HG03135 (cell line): ENCODE results near the gene PARD3B.

Experiments
- ATAC-seq: cut with Tn5 transposase; IDR thresholded peaks from one replicate; pipeline ENCODE4 v1.9.1; 2021; ENCODE audit warnings: mild to moderate bottlenecking, moderate library complexity; ENCODE audit not compliant: unreplicated experiment

The PARD3B gene

GRCh38 chr2:204691911-204692510, 146.7 kb downstream of the PARD3B start:
- ATAC-seq, result no peak

- ATAC-seq, result no peak
Measured at GRCh38 chr2:204692790-204693189, 147.5 kb downstream of the PARD3B start.

DNA sequence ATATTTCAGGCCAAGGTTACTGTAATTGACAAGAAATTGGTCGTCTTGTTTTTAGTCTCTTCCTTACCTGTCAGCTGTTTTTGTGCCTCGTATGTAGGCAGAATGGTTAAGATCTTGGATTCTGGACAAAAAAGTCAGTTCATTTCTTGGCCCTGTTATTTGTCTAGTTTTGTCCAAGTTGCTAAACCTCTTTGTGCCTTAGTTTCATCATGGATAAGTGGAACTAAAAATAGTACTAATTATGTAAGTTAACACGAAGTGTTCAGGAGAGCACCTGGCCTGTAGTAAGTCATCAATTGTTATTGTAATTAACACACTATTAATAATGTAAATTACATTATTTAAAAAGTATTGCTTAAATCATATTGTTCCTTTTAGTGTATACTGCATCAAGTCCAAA, 148.0 kb downstream of the PARD3B start:
- no peak for ATAC-seq

DNA sequence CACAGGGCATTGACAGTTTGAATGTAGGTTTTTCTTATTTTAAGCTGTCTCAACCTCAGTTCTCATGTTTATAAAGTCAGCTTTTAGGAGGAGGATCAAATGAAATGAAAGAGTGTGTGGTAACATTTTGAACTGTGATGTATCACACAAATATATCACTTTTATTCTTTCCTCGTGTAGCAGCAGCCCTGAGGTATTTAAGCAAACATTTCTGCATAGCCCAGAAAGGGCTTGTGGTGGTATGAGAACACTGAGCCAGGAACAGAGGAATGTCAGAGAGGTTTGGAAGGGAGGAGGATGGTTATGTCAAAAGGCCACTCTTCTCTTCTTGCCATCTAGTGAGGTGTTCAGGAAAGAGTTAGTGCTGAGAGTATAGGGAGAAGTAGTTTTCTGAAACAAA, 150.2 kb downstream of the PARD3B start:
- no peak for ATAC-seq

DNA sequence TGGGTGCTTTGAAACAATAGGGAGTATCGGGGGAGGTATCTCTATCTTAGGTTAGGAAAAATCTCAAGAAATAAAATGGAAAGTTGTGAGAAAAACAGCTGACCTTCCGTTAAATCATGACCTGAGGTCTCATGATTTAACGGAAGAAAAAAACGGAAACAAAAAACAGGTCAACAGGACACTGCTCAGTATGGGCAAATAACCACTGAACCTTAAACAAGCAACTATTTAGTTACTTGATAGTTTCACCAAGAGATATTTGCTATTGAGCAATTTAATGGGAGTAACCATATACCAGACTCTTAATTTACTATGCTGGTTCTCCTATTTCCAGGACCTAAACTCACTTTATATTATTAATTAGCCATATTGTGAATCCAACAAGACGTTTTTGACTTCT, 150.8 kb downstream of the PARD3B start:
- ATAC-seq, result no peak

GRCh38 chr2:204705243-204705932, 160.1 kb downstream of the PARD3B start:
- no peak for ATAC-seq

DNA sequence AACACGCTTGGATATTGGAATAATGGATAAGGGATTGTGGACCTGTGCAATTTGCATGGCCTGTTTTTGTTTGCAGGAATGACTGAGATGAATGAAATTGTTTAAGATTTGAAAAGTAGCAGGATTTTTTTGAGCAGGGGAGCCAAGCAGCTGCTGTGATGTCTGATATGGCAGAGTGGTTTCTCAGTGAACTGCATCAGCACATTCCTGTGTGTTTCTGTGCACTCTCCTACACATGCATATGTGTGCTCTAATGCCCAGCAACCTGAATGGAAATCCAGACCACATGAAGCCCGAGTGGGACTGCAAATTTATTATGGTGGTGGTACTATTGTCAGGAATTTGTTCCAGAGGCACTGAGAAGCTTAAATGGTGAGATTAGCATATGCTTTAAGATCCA, 161.7 kb downstream of the PARD3B start:
- ATAC-seq, result no peak

GRCh38 chr2:204713211-204713610, 167.9 kb downstream of the PARD3B start:
- no peak for ATAC-seq

DNA sequence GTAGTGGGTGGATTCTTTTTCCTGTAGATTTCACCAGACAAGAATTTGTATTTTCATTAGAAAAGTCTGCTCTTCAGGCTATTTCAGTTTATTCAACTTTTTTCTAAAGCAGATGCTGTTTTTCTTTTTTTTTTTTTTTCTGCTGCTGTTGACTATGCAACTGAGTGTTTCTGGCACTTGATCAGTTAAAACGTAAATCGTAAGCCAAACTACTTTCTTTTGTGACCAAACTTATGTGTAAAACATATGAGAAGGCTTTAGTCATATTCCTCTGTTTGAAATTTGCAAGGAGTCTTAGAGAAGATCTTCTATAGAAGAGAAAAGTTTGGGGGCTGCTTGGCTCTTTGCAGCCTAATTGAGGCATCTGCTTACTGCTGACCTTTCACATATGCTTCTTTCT, 170.1 kb downstream of the PARD3B start:
- ATAC-seq, result no peak

GRCh38 chr2:204717591-204717990, 172.3 kb downstream of the PARD3B start:
- ATAC-seq, result no peak

GRCh38 chr2:204718607-204719006, 173.3 kb downstream of the PARD3B start:
- no peak for ATAC-seq

DNA sequence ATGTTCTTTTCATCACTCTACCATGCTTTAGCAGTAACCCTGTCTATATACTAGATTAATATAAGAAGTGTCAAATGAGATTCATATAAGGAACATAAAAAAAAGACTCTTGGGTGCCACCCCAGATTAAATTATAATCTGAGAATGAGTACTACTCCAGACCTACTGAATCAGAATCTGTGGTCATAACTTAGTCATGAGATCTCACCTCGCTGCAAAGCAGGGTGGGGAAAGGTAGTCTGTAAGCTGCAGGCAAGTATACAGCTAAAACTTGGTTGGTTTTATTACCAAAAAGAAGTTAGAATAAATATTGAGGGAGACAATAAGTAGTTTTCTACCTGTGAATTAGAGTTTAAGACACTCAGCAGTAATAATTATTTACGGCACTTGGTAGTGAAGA, 175.6 kb downstream of the PARD3B start:
- no peak for ATAC-seq

DNA sequence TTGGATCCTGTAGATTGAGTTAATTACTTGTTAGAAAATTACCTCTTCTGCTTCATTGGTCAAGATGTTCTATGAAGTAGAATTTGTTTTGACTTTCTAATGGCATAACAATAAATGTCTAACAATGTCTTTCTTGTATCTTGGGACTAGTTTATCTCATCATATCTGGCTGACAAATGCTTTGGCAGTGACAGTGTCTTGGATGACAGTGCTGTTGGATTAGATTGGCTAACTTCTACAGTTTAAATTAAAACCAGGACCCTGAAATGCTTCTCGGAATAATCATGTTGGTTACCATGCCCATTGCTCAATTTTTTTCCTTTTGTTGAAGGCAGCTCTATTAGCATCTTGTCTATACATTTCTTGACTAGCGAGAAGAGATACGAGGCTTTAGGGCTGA, 176.9 kb downstream of the PARD3B start:
- ATAC-seq, result no peak

DNA sequence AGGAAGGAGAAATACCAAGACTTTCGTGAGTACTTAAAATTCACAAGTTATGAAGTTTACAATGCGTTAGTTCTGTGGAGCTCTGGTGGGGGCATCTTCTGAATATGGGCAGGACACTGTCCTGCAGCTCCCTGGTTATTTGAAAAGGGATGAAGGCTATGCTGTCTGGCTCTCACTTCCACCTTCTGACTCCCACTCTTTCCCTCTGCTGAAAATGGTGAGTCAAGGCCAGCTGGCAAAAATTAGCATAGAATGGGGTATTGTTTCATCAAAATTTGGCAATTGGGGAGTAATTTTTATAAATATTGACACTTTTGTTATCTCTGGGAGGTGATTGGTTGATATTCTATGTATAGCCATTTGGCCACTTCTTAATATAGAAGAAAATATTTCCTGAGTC, 177.4 kb downstream of the PARD3B start:
- ATAC-seq, result no peak

GRCh38 chr2:204725693-204726360, 180.6 kb downstream of the PARD3B start:
- ATAC-seq, result no peak

DNA sequence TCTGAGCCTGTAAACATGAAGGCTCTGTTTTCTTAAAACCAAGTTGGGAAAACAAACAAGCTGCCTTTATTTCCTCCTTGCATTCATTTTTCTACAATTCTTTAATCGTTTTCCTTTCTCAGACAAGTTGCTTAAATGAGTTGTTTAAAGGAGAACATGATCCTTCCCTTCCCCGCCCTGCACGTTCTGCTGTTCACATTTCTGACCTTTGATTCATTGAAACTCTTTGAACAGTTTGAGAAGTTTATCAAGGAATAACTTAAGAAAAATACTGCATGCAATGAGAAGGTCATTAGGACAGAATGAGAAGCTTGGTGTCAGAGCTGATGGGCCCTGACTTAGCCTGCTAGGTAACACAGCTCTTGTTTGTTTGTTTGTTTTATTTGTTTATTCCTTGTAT, 181.6 kb downstream of the PARD3B start:
- ATAC-seq, result no peak

DNA sequence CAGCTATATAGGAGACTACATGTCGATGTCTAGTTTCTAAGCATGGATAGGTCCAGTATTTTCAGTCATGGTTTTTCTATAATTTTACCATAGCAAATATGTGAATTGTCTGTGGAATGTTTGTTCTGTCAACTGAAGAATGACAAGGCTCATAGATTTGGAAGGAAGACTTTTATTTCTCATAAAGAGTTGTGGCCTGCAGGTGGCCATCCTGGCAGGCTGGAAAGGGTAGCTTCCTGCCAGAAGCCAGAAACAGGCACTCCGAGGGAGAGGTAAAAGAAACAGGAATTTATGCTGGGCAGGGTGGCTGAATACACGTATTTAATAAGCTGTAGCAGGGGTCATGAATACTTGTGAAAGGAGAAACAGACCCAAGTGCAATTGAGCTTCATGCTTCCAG, 182.1 kb downstream of the PARD3B start:
- ATAC-seq, result no peak

DNA sequence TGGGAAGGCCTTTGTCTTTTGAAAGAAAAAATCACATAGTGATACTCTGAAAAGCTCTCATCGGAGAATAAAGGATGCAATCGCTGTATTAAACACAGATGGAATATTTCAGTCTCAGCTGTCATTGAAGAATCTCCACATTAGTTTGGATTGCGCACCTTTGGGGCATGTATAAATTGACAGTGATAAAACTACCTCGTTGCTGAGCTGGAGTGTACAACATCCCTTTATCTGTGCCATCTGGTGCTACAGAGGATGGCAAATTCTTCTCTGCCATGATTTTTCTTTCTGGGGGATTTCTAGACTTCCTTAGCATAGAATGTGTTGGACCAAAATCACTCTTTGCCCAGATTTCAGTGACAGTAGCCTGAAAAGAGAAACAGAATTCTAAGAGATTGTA, 185.3 kb downstream of the PARD3B start:
- ATAC-seq, result no peak

DNA sequence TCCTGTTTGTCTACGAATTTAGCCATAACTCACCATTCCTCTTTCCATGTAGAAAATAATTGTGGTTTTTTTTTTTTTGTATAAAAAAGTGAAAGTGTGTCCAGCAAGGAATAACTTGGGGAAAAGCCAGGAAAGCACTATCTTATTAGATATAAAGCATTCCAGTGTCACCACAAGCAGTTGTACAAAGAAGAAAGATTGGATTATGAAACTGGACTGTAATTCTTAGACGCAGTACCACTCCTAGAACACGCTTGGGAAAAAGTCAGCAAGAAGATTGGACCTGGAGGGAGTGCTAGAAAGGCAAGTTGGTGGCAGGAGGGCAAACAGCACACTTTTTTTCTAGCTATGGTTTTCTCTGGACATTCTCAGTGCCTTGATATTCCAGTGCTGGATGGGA, 186.7 kb downstream of the PARD3B start:
- no peak for ATAC-seq

GRCh38 chr2:204737296-204737695, 192.0 kb downstream of the PARD3B start:
- ATAC-seq, result no peak

GRCh38 chr2:204738721-204739120, 193.4 kb downstream of the PARD3B start:
- no peak for ATAC-seq

DNA sequence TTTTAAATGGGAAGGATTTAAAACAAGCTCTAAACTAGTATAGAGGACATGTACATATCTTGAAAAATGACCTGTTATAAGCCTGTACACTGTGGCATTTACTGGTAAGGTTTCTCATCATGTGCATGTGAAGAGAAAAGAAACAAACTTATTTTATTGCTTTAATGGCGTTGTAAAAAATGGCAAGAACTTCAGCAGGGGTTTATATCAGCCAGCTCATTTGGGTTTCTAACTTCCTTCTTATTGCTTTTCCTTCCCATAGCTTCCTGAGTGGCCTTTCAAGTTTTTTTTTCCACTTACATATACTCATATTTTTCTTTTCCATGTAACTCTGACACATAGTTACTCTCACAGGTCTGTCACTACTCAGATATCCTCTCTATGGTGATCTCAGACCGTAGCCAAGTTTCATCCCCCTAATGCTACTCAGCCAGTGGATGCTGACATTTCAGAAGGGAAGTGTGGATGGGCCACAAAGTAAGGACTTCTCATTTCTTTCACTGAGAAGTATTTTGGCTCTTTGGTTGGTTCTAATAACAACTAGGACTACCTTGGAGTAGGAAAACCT, 198.2 kb downstream of the PARD3B start:
- ATAC-seq, result no peak
